ENCODE results near the gene AKAP8L.

The AKAP8L gene, protein sequence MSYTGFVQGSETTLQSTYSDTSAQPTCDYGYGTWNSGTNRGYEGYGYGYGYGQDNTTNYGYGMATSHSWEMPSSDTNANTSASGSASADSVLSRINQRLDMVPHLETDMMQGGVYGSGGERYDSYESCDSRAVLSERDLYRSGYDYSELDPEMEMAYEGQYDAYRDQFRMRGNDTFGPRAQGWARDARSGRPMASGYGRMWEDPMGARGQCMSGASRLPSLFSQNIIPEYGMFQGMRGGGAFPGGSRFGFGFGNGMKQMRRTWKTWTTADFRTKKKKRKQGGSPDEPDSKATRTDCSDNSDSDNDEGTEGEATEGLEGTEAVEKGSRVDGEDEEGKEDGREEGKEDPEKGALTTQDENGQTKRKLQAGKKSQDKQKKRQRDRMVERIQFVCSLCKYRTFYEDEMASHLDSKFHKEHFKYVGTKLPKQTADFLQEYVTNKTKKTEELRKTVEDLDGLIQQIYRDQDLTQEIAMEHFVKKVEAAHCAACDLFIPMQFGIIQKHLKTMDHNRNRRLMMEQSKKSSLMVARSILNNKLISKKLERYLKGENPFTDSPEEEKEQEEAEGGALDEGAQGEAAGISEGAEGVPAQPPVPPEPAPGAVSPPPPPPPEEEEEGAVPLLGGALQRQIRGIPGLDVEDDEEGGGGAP

DNA sequence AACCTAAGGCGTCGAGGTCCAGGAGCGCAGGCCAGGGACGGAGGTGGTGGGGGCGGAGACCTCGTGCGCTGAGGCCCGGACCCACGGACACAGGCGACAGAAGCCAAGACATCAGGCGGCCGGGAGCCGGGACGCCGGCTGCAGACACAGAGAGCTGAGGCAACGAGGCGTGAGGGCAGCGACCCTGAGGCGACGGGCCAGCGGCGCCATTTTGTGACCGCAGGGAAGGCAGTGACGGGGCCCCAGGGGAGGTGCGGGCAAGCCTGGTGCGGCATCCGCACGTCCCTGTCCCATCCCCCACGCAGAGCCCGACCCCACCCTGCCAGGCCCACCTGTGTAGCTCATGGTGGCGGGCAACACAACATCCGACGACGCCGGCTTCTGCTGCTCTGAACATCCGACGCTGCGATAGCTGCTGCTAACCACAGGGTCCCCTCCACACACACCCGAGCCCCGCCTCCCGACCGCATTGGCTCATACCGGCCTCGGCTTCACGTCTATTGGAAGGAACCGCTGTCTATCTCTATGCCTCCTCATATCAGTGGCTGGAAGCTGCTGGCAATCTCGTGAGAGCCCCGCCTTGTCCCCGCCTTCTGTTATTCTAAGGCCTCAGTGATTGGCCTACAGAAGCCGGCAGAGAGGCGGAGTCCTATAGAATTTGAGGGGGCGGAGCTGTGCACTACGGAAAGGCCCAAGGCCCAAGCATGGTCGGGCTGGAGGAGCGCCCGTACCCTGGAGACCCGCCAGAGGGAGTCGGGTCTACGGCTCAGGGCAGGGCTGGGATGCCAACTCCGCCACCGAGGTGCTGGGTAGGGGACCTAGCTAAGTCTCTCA is at the start of gene AKAP8L:
TSS of gene AKAP8L (minus strand) at position 410 of the 834 bp plus-strand sequence. CDS start at position 345, 65 bp downstream.
- DNase-seq, result peak; percentile 98

GRCh38 chr19:15467734-15468214 is 49.0 kb upstream of the AKAP8L start:
- DNase-seq, result no peak

DNA sequence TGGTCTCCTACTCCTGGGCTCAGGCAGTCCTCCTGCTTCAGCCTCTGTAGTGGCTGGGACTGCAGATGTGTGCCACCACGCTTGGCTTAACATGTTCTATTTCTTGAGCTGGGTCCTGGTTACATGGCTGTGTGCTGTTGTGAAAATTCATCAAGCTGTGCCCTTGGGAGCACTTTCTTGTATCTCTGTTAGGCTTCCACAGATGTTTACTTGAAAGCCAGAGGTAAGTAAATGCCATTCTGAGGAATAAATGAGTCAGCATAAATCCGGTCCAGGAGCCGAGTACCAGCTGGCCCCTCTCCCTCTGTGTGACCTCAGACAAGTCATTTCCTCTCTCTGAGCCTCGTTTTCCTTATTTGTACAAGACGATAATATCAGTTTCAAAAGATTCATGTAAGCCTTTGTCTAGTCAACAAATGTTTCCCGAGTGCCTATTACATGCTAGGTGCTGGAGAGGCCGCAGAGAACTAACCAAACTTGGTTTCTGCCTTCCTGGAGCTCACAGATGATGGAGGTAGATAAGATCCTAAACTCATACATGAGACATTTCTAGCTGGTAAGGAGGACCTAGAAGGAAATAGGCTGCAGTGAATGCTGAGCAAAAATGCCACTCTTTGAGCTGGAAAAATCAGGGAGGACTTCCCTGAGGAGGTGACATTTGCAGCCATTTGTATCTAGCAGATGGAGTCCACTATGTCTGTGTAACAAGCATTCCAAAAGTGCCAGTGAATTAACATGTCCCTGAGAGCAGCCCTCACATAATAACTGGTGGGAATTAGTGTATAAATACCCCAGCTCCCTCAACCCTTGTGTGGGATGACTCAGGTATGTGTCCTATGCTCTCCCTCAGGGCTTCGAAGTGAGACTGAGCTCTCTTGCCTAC is 48.3 kb upstream of the AKAP8L start:
- peak; percentile 71 for DNase-seq

DNA sequence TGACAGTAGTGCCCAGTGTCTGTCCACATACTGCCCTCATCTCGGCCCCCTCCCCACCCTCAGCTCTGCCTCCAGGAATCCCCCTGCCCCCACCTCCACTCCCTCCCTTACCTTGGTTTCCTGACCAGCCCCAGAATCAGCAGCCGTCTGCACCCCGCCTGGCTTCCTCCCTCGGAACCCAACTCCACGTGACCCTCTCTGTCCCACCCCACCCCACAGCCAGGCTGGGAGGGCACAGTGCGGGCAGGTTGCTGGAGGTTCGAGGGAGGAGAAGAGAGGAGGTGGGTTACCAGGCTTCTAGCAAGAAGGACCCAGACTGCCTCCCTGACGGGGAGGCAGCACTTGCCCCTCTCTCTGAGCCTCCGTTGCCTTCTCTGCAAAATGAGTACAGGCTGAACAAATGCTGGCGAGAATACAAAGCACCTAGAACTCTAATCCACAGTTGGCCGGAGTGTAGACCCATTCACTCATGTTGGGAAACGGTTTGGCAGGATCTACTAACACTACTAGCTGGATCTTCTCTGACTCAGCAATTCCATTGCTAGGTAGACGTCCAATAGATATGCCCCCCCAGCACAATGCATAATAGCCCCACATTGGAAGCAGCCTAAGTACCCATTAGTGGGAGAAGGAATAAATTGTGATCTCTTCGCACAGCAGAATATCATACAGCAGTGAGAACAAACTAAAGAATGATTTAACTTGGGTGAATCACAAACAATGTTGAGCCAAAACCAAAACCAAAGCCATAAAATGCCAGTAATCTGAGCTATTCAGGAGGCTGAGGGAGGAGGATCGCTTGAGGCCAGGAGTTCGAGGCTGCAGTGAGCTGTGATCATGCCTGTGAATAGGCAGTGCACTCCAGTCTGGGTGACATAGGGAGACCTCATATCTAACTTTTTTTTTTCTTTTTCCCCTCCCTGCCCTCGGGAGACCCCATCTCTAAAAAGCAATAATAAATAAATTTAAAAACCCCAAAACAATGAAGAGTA is 45.9 kb upstream of the AKAP8L start, which contains the start of gene RASAL3:
TSS of gene RASAL3 (minus strand) at position 151 of the 992 bp plus-strand sequence. CDS start 186 bp downstream, outside the sequence.
- peak; percentile 82 for DNase-seq

DNA sequence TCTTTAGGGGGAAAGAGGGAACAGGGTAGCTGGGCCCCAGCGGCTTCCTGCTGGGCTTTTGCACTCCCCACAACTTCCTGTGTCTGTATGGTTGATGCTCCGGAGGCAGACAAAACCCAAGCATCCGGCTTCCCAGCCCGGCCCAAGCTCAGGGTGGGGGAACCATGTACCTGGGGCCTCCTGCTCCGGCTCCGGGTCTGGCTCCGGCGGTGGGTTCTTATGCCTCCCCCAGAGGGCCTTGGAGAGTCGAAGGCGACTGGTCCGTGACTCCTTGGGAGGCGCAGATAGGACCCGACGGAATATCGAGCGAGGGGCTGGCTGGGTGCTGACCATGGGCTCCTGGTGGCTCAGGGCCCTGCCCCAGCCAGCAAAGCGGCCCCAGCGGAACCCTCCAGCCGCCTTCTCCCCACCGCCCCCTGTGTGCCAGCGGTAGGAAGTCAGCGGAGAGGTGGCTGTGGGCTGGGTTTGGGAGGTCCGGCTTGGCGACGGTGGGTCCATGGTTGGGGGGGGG is 45.1 kb upstream of the AKAP8L start:
- DNase-seq, result peak; percentile 82

- DNase-seq, result no peak
These were observed 42.9 kb upstream of the AKAP8L start for GRCh38 chr19:15461694-15462093.

DNA sequence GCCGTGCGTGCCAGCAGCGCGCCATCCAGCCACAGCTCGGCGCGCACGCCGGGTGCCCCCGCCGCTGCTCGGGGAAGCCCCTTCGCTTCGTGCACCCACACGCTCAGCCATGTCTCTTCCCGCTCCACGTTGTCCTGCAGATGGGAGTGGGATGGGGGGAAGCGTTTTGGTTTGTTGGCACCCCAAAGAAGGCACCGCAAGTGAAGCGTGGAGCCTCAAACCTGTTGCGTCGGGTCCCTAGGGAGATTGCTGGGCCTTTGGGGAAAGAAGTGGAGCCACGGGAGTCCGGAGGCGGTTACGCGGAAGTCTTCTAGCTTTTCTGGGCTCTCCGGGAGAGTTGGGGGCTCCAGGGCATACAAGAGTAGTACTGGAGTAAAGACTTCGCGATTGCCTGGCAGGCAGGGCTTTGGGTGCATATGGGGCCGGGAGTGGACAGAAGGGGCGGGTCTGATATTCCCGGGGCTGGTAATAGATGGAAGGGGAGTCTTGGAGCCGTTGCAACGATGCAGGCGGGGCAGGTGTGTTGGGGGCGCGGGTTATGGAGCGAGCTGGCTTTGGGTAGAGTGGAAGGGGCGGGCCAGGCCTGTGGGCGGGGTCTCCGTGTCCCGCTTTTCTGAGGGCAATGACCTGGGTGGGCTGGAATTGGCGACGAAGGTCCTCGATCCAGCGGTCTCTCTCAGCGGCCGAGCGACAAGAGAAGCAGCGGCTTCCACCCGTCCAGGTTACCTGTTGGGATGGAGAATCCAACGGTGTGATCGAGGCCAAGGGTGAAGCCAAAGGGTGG is 39.1 kb upstream of the AKAP8L start:
- no peak for DNase-seq

DNA sequence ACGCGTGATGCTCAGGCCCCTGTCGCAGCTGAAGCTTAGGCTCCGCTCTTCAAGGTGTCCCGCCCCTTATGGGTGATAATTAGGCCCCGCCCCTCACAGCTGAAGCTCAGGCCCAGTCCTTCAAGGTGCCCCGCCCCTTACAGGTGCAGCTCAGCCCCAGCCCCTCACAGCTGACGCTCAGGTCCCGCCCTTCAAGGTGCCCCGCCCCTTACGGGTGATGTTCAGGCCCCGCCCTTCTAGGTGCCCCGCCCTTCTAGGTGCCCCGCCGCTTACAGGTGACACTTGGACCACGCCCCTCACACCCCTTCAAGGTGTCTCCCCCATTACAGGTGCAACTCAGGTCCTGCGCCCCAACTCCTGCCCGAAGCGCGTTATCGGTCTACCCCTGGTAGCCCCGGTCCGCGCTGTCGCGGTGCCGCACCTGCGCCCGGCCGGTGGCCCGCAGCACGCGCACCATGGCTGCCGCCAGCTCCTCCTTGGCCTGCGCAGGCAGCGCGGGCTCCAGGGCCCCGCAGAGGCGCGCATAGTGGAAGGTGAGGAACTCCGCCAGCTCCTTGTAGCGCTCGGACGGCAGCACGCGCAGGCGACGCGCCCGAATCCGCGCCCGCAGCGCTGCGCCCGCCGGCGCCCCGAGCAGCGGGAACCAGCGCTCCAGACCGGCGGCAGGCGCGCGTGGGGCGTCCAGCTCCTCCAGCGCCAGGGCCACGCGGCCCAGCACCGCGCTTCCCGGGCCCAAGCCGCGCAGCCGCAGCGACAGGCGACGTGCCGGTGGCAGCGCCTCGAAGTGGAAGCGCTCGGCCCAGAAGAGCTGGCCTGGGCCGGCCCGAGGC is 38.3 kb upstream of the AKAP8L start:
- DNase-seq, result no peak

DNA sequence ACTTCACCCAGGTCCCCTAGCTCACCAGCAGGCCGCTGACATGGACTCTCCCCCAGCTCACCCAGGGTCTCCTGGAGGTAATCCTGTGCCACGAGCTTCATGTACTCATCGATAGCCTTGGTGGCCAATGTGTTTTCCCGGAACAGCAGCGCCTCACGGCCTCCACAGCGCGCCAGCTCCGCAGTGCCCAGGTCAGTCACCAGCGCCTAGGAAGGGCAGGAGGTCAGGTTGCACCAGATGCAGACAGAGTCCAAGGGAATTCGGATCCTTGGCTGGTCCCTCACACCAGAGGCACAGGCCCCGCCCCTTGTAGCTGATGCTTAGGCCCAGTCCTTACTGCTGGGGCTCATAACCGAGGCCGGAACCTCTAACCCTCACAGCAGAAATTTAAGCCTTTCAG is 37.7 kb upstream of the AKAP8L start:
- no peak for DNase-seq

- no peak for DNase-seq
These were observed 37.2 kb upstream of the AKAP8L start for GRCh38 chr19:15455996-15456395.

- no peak for DNase-seq
These were observed 35.4 kb upstream of the AKAP8L start for GRCh38 chr19:15453906-15454860.

- no peak for DNase-seq
These were observed 34.3 kb upstream of the AKAP8L start for GRCh38 chr19:15453091-15453578.

- DNase-seq, result peak; percentile 65
These were observed 33.6 kb upstream of the AKAP8L start for GRCh38 chr19:15452111-15453047.

DNA sequence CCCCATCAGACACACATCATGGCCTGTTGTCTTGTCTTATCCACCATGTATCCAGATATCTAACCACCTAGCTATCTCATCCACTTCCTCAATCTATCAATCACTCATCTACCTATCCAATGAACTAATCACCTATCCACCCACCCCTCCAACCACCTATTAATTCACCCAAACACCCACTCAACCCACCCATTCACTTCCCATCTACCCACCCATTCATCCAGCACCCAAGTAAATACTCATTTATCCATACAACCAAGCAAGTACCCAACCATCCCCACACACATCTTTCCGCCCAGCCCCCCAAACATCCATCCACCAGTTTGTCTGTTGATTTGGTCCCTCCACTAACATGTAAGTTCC is 31.7 kb upstream of the AKAP8L start:
- DNase-seq, result no peak

GRCh38 chr19:15449620-15450527 is 31.1 kb upstream of the AKAP8L start, which contains the start of gene WIZ:
Gene WIZ (minus strand): TSS chr19:15449956. CDS start chr19:15448307, 1,649 bp downstream.
- DNase-seq, result peak; percentile 89
